ENCODE results near the gene ZSCAN22. TPM values are rescaled to one million over a fixed set of nuclear protein-coding genes. Genes with fewer than 3 reads are reported as not detected.

ZSCAN22 gene
- total and polyA plus RNA-seq, 2 of the 13 experiments (the other 11 are each of a cell fraction or from before 2014, with no cell fraction given) = 2.5 to 3.5 TPM

DNA sequence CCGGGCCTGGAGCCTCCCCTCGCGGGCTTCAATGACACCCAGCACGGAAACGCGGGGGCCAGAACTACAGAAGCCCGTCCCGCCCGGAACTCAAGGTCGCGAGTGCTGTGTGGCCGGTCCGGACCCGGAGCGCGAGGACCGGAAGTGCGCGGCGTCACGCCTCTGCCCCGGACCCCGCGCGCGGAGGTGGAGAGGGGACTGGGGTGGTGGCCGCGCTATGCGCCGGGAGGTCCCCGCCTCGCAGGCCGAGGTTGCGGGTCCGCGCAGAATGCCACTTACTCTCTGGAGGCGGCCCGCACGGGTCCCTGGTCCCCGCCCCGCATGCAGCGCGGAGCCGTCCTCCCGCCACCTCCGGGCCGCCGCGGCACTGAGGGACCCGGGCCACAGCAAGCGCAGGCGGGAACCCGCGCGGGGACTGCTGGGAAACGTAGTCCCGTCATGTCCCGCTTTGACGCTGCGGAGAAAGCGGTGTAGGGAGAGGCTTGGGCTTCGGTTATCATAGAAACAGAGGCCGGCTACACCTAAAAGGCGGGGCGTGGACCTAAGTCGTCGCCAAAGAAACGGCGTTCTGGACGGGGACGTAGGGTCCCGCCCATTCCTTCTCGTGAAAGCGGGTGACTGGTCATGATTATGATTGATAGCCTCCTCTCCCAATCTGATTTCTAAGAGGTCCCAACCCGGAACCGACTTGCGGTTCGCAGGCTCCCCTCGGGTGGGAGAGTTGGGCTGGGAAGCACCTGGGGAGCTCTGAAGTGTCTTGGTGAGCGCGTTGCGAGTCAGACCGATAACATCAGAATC lies 54.1 kb downstream of the ZSCAN22 start, which contains the start of gene ZNF837 (continued):
- TF ChIP-seq, protein P1, sequence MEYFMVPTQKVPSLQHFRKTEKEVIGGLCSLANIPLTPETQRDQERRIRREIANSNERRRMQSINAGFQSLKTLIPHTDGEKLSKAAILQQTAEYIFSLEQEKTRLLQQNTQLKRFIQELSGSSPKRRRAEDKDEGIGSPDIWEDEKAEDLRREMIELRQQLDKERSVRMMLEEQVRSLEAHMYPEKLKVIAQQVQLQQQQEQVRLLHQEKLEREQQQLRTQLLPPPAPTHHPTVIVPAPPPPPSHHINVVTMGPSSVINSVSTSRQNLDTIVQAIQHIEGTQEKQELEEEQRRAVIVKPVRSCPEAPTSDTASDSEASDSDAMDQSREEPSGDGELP (IDR thresholded peaks at IDR 0.05; ENCODE audit: borderline replicate concordance, low read depth) = peak; percentile 18; the same call in 1 of the 2 replicates
- peak; percentile 94; the same call in 1 of the 2 replicates for TF ChIP-seq DNMT1 (CRISPR knock-in tag; IDR thresholded peaks at IDR 0.05)
- TF ChIP-seq TBP (CRISPR knock-in tag; IDR thresholded peaks at IDR 0.05) = 0 out of 2 replicates have a peak, but pooled peaks have one; percentile 71
- TF ChIP-seq, protein P2, sequence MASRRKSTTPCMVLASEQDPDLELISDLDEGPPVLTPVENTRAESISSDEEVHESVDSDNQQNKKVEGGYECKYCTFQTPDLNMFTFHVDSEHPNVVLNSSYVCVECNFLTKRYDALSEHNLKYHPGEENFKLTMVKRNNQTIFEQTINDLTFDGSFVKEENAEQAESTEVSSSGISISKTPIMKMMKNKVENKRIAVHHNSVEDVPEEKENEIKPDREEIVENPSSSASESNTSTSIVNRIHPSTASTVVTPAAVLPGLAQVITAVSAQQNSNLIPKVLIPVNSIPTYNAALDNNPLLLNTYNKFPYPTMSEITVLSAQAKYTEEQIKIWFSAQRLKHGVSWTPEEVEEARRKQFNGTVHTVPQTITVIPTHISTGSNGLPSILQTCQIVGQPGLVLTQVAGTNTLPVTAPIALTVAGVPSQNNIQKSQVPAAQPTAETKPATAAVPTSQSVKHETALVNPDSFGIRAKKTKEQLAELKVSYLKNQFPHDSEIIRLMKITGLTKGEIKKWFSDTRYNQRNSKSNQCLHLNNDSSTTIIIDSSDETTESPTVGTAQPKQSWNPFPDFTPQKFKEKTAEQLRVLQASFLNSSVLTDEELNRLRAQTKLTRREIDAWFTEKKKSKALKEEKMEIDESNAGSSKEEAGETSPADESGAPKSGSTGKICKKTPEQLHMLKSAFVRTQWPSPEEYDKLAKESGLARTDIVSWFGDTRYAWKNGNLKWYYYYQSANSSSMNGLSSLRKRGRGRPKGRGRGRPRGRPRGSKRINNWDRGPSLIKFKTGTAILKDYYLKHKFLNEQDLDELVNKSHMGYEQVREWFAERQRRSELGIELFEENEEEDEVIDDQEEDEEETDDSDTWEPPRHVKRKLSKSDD (CRISPR knock-in tag; IDR thresholded peaks at IDR 0.05; ENCODE audit: low read depth) = no peak; the same call in 1 of the 2 replicates
- no peak for TF ChIP-seq TCF12 (IDR thresholded peaks at IDR 0.05)
- peak; percentile 95 for TF ChIP-seq TCF12 (CRISPR knock-in tag; IDR thresholded peaks at IDR 0.05)
- peak; percentile 83 for TF ChIP-seq NFKBIZ (CRISPR knock-in tag; IDR thresholded peaks at IDR 0.05)
- TF ChIP-seq ZNF274 (CRISPR knock-in tag; IDR thresholded peaks at IDR 0.05) = peak; percentile 71
- TF ChIP-seq, protein P3, sequence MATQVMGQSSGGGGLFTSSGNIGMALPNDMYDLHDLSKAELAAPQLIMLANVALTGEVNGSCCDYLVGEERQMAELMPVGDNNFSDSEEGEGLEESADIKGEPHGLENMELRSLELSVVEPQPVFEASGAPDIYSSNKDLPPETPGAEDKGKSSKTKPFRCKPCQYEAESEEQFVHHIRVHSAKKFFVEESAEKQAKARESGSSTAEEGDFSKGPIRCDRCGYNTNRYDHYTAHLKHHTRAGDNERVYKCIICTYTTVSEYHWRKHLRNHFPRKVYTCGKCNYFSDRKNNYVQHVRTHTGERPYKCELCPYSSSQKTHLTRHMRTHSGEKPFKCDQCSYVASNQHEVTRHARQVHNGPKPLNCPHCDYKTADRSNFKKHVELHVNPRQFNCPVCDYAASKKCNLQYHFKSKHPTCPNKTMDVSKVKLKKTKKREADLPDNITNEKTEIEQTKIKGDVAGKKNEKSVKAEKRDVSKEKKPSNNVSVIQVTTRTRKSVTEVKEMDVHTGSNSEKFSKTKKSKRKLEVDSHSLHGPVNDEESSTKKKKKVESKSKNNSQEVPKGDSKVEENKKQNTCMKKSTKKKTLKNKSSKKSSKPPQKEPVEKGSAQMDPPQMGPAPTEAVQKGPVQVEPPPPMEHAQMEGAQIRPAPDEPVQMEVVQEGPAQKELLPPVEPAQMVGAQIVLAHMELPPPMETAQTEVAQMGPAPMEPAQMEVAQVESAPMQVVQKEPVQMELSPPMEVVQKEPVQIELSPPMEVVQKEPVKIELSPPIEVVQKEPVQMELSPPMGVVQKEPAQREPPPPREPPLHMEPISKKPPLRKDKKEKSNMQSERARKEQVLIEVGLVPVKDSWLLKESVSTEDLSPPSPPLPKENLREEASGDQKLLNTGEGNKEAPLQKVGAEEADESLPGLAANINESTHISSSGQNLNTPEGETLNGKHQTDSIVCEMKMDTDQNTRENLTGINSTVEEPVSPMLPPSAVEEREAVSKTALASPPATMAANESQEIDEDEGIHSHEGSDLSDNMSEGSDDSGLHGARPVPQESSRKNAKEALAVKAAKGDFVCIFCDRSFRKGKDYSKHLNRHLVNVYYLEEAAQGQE (IDR thresholded peaks at IDR 0.05; ENCODE audit: borderline replicate concordance in 1 of 2, low read depth in 1 of 2, low read length in 2 of 2) = peak in 1 of 2 experiments; percentile 42; a peak in 1 of 4 replicates
- TF ChIP-seq BCL6 (CRISPR knock-in tag; IDR thresholded peaks at IDR 0.05) = peak; percentile 63
- 0 out of 2 replicates have a peak, but pooled peaks have one; percentile 64 for TF ChIP-seq ZNF343 (CRISPR knock-in tag; IDR thresholded peaks at IDR 0.05)
- TF ChIP-seq, protein P4, sequence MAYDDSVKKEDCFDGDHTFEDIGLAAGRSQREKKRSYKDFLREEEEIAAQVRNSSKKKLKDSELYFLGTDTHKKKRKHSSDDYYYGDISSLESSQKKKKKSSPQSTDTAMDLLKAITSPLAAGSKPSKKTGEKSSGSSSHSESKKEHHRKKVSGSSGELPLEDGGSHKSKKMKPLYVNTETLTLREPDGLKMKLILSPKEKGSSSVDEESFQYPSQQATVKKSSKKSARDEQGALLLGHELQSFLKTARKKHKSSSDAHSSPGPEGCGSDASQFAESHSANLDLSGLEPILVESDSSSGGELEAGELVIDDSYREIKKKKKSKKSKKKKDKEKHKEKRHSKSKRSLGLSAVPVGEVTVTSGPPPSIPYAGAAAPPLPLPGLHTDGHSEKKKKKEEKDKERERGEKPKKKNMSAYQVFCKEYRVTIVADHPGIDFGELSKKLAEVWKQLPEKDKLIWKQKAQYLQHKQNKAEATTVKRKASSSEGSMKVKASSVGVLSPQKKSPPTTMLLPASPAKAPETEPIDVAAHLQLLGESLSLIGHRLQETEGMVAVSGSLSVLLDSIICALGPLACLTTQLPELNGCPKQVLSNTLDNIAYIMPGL (CRISPR knock-in tag; IDR thresholded peaks at IDR 0.05; ENCODE audit: borderline replicate concordance in 1 of 2, low read depth in 1 of 2) = peak; percentile 84 to 95
- peak; percentile 96 for TF ChIP-seq SPEN (CRISPR knock-in tag; IDR thresholded peaks at IDR 0.05; ENCODE audit: low read depth)
- TF ChIP-seq, protein P5, sequence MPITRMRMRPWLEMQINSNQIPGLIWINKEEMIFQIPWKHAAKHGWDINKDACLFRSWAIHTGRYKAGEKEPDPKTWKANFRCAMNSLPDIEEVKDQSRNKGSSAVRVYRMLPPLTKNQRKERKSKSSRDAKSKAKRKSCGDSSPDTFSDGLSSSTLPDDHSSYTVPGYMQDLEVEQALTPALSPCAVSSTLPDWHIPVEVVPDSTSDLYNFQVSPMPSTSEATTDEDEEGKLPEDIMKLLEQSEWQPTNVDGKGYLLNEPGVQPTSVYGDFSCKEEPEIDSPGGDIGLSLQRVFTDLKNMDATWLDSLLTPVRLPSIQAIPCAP (CRISPR knock-in tag; IDR thresholded peaks at IDR 0.05; ENCODE audit: low read depth) = no peak
- TF ChIP-seq ZNF251 (CRISPR knock-in tag; IDR thresholded peaks at IDR 0.05) = no peak
- TF ChIP-seq CREB1 (IDR thresholded peaks at IDR 0.05) = peak; percentile 77
- TF ChIP-seq CREB1 (CRISPR knock-in tag; IDR thresholded peaks at IDR 0.05) = peak; percentile 80
- peak; percentile 51; the same call in 1 of the 2 replicates for TF ChIP-seq CC2D1A (CRISPR knock-in tag; IDR thresholded peaks at IDR 0.05)
